Activated CD4-positive, alpha-beta T cell treated with anti-CD3 and anti-CD28 coated beads for 48 hours (primary cell): ENCODE data around the gene OR52I1.

ENCODE experiments used
- DNase-seq: peaks from one replicate; pipeline ENCODE4 v3.0.0-alpha.2; 2020

The OR52I1 gene, protein sequence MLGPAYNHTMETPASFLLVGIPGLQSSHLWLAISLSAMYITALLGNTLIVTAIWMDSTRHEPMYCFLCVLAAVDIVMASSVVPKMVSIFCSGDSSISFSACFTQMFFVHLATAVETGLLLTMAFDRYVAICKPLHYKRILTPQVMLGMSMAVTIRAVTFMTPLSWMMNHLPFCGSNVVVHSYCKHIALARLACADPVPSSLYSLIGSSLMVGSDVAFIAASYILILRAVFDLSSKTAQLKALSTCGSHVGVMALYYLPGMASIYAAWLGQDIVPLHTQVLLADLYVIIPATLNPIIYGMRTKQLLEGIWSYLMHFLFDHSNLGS

DNA sequence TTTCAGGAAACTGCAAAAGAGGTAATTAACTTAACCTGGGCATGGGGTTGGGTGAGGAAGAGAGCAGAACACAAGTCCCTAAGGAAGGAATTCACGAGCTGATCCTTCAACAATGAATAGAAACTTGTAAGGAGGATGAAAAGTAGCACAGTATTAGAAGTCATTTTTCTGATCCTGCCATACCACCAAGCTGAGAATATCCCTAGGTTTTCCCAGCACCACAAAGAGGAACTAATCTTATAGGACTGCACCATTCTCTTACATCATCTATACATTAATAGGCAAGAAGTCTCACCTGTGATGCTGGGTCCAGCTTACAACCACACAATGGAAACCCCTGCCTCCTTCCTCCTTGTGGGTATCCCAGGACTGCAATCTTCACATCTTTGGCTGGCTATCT is at the start of gene OR52I1:
OR52I1 (plus strand) TSS at position 301 of the 400 bp plus-strand sequence; CDS start at position 301, 0 bp downstream.
- no peak for DNase-seq

DNA sequence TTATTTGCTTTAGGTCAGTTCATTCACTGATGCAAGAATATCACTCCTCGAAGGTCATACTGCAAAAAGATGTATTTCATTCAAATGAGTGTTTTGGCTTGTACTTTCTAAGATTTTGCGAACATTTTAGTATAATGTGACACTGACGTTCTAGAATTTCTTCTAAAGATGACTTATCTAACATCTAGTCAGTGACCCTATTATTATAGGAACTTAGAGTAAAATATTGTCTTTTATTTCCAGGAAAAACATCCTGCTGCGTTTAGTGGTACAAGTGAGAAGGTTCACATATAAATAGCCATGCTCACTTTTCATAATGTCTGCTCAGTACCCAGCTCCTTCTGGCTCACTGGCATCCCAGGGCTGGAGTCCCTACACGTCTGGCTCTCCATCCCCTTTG is 48.9 kb upstream of the OR52I1 start, which contains the start of gene OR52M1:
OR52M1 (plus strand) TSS at position 301 of the 400 bp plus-strand sequence; CDS start at position 301, 0 bp downstream.
- no peak for DNase-seq

DNA sequence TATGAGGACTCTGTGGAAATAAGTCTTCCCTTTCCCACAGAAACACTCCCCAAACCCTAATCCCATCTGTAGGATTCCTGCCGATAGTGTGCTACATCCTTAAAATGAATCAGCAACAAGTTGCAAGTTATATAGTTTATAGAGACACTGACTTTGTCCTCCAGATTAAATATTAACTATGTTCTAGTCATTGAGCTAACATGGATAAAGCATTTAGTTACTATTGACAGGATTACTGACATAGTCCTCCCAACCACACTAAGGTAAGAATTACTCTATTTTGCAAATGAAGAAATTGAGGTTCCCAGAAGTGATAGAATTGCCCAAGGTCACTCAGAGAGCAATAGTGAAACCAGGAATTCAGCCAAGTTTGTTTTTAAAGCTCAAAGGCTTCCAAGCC is 47.0 kb upstream of the OR52I1 start:
- no peak for DNase-seq

DNA sequence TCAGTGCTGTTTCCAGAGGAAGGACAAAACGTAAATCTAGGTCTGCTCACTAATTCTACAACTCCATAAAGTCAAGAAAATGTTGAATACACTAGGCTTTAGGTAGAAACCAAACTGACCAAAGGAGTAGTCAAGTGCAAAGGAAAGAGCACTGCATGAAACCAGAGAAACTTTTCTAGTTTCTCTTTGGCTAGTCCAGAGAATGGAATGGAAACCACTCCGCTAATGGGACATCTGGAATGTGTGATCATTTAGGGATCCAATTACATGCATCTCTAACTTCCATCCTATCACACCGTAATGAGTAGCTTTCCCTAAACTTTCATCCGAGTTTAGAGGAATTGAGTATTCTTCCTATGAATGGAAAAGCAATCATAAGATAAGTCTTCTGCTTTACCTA is 46.4 kb upstream of the OR52I1 start:
- no peak for DNase-seq

DNA sequence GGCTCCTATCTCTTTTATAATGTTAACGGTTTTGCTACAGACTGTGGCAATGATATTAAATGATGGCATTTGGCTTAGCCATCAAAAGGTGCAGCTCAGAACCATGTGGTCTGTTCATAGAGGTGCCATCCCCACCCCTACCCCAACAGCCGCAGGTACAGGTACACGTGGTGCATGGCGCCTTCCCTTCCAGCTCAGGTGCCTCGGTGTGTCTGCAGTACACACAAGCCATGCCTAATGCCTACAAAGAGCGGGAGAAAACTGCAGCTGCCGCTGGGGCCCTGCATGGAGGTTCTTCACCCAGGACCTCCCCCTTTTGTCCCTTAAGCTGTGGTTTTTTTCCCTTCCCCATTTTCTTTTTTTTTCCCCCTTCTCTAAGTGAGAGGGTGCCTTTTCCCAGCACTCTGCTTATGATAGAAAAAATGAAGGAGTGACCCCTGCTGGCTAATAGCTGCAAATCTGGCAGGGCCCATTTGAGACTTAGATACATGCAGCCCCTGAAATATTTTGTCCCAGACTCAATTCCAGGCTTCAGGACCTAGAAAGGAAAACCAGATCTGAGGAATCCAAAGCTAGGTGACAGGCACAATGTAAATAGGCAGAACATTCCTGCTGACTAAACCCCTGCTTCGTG is 42.4 kb upstream of the OR52I1 start:
- DNase-seq: peak; percentile 4

DNA sequence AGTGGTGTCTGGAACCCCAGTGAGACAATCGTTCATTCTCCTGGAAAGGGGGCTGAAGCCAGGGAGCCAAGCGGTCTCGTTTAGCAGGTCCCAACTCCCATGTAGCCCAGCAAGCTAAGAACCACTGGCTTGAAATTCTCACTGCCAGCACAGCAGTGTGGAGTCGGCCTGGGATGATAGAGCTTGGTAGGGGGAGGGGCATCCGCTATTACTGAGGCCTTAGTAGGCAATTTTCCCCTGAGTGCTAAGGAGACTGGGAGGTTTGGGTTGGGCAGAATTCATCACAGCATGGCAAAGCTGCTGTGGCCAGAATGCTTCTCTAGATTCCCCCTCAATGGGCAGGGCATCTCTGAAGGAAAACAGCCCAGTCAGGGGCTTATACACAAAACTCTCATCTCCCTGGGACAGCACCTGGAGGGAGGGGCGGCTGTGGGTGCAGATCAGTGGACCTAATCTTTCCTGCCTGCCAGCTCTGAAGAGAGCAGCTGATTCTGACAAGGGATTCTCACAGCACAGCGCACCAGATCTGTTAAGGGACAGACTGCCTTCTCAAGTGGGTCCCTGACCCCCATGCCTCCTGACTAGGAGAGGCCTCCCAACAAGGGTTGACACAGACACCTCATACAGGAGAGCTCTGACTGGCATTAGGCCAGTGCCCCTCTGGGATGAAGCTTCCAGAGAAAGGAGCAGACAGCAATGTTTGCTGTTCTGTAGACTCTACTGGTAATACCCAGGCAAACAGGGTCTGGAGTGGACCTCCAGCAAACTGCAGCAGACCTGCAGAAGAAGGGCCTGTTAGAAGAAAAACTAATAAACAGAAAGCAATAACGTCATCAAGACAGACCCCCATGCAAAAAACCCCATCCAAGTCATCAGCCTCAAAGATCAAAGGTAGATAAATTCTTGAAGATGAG is 34.1 kb upstream of the OR52I1 start:
- no peak for DNase-seq

DNA sequence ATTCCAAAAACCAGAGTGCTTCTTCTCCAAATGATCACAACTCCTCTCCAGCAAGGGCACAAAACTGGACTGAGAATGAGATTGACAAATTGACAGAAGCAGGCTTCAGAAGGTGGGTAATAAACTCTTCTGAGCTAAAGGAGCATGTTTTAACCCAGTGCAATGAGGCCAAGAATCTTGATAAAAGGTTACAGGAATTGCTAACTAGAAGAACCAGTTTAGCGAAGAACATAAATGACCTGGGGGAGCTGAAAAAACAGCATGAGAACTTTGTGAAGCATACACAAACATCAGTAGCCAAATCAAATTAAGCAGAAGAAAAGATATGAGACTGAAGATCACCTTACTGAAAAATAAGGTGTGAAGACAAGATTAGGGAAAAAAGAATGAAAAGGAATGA is 33.4 kb upstream of the OR52I1 start:
- no peak for DNase-seq

DNA sequence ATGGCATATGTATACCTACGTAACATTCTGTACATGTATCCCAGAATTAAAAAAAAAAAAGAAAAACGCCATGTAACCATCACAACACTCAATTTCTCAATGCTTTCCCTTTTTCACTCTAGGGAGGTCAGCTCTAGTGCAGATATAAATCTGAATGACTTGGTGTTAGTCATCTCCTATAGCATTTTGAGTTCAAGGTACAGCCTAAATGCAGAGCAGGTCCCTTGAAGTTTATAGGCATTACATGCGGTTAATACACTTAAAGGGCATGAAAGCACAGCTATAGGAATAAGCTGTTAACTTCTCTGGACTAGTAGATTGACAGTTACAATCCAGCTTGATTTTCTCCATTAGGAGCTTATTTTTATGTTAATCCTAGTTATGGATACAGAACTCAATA is 28.5 kb upstream of the OR52I1 start:
- DNase-seq: no peak

DNA sequence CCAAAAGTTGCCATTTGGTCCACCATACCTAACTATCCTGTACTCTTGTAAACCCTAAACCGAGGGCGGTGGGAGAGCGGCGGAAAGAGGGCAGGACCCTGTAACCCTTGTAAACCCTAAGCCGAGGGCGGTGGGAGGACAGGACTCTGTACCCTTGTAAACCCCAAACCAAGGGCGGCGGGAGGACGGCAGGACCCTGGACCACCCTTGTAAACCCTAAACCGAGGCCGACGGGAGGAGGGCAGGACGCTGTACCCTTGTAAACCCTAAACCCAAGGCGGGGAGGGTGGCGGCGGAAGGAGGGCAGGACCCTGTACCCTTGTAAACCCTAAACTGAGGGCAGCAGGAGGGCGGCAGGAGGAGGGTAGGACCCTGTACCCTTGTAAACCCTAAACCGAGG is 24.8 kb upstream of the OR52I1 start:
- DNase-seq: no peak

DNA sequence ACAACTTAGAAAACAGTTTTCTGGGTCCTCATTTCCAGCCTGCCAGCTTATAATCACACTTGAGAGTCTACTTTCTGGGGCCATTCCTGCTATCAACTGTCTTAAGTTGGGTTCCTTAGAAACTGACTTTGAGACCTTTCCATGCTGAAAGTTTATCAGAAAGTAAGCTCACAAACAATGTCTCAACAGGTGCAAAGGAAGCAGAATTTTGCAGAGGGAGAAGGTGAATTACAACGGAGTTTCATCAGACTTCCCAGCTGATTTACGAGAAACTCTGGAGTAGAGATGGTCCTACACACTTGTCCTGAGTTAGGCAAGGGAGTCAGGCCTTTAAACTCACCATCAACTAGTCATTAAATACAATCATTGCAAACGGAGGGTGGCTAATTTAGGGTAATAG is 17.0 kb upstream of the OR52I1 start:
- DNase-seq: no peak

DNA sequence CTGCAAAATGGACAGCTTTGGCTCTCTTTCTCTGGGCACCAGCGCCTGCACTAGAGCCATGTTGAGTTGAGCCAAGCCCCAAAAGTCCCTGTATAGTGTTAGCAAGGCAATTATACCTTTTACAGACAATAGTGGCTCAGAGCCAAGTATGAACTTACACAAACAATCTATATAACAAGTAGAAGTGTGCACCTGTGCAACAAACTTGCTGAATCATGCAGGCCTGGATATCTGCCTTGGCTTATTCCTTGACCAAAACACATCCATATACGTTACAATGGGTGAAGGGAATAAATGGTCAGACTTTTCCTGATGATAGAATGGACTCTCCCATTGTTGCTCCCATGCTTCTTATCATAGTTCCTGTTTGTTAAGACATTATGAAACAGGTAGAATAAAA is 16.1 kb upstream of the OR52I1 start:
- no peak for DNase-seq

DNA sequence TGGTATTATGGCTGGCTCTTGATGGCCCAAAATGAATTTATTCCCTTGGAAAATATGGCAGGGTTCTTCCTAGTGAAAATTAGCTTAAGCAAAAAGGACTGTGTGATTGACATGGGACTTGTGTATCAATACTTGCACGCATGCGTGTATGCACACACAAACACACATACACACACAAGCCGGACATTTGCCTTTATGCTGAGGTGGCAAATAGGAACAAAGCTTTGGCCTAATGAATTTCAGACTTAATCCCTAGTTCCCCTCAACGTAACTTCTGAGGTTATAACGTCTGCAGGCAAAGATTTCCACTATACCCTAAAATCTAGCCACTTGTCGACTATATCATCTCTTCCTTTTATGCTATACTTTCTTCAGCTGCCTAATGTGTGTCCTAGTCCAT is 15.2 kb upstream of the OR52I1 start:
- DNase-seq: no peak

DNA sequence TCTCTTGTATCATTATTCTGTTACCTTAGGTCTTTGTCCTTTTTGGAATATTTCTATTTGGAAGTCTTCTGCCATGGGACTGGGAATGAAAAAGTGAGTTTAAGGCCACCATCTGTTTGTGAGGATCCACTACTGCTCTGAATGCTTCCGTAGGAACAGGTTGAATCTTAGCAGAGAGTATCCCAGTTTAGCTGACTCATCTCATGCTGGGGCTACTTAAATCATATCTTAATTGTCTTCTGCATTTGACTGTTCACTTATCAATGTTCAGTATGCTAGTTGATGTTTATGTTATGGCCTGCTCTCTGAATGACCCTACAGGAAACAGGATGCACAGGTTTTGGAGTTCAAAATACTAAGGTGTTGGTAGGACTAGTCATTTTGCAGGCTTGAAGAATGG is 13.7 kb upstream of the OR52I1 start:
- no peak for DNase-seq

DNA sequence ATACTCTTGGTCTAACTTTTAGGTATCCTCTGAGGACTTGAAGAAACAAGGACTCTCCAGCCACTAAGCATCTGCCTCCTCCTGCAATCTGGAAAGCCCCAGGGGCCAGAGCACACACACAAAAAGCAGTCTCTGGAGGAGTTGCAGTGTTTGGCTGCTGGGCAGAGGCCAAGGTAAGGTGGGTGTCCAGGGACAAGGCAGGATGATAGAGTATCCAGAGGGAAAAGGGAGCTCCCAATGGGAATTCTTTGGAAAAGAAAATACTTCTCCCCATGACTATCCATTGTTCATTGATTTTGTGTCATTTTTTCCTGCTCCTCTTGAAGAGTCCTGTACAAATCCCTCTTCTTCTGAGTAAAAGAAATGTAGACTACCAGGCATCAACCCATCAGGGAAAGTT is 12.4 kb upstream of the OR52I1 start, which contains the start of gene OR52I2:
OR52I2 (plus strand) TSS at position 301 of the 400 bp plus-strand sequence.
- no peak for DNase-seq

DNA sequence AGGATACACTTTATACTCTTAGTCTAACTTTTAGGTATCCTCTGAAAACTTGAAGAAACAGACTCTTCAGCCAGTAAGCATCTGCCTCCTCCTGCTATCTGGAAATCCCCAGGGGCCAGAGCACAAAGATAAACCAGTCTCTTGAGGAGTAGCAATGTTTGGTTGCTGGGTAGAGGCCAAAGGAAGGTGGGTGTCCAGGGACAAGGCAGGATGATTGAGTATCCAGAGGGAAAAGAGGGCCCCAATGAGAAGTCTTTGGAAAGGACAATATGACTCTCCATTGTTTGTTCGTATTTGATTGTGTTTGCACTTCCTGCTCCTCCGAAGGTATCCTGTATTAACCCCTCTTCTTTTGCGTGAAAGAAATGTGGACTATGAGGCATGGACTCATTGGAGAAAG is 4.8 kb upstream of the OR52I1 start:
- DNase-seq: no peak

DNA sequence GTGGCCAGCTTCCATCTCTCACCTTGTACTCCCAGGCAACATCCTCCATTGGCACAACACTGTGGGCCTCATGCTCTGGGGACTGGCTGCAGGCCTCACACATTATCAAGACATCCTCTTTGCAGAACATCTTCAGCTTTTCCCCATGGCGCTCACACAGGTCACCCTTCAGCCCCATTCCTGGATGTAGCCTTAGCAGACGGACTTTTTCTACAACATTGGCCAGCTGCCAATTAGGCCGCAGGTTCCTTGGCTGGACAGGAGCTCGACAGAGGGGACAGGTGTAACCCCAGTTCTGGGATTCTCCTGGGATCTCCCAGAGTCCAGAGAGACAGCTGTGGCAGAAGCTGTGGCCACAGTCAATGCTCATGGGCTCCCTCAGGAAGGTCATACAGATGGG is 11.2 kb downstream of the OR52I1 start:
- no peak for DNase-seq

DNA sequence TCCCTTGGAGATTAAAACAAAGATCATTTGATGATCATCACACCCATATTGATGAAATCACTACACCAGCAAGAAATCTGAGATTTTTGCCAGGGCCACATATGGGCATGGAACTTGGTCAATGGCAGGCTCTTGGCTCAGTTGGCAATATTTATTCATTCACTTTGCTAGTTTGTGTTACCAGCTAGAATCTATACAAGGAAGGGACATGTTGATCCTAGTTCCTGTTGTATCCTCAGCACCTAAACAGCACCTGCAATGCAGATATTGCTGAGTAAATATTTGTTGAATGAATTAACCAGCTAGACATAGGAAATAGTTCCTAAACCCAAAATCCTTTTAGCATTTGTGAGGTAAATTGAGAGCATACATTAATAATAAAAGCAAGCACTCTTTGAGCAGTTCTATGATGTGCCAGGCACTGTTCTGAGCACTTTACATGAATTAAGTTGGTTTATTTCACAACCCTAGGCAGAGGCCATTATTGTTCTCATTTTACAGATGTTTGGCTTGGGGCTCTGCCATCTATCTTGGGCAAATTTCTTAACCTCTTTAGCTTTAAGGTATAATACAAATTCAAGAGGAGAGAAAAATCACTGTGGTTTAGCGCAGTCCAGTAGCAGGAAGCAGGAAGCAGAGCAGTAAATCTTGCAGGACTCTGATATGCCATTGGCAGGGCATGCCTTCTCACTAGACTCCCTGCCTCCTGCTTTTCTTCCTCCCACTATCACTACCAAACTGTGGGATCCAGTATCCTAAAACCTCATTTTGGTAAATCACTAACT is 12.6 kb downstream of the OR52I1 start:
- DNase-seq: no peak

DNA sequence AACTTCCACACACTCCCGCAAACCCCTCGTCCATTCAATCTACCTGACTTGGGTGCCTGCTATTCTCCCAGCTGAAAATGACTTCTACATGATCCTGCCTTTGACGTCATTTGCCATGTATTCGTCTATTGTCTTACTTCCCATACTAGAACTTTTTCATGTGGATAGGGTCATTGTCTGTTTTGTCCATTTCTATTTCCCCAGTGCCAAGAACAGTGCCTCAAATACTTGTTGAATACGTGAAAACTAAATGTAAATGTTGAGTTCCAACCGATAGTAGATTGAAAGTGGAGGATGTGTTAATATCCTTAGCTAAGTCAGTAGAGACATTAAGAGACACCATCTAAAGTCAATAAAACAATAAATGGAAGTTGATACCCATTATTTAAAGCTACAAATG is 13.3 kb downstream of the OR52I1 start:
- DNase-seq: no peak

DNA sequence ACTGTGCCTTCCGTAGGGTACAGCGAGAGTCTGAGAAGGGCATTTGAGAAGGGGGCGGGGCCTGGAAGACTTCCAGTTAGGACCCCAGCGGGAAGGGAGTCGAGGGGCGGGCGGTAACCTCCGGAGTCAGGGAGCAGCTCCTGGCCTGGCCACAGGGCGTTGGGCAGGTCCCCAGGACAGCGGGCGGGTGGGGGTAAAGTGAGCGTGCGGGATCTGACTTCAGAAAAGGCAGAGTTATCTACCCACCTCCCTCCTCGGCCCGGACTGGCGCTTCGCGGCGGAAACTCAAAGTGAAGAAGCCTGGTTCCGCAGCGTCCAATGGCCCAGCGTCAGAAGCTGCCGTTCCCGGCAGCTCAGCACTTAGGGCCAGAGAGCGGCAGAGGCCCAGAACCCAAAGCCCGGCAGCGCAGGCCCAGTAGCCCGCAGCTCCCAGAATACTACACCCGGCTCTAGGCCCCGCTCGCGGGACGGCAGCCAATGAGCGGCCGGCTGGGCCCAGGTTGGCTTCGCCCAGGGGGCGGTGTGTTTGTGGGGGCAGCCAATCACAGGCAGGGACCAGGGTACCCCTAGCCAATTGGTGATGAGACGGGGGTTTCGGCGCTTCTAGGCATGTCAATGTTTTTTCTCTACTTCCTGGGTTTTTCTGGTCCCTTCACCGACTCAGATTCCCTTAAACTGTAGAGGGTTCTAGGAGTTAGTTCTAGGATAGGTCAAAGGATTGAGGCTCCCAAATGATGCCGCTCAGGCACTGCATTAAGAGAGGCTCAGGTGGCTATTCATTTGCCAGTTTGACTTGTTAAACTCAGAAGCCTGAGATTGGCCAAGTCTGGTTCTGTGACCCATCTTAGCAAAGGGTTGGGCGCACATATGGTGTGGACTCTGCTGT is 14.2 kb downstream of the OR52I1 start, which contains the start of gene TRIM68:
TRIM68 (minus strand) TSS at position 451 of the 886 bp plus-strand sequence. CDS start 2,727 bp downstream, outside the sequence.
- DNase-seq: peak; percentile 96

DNA sequence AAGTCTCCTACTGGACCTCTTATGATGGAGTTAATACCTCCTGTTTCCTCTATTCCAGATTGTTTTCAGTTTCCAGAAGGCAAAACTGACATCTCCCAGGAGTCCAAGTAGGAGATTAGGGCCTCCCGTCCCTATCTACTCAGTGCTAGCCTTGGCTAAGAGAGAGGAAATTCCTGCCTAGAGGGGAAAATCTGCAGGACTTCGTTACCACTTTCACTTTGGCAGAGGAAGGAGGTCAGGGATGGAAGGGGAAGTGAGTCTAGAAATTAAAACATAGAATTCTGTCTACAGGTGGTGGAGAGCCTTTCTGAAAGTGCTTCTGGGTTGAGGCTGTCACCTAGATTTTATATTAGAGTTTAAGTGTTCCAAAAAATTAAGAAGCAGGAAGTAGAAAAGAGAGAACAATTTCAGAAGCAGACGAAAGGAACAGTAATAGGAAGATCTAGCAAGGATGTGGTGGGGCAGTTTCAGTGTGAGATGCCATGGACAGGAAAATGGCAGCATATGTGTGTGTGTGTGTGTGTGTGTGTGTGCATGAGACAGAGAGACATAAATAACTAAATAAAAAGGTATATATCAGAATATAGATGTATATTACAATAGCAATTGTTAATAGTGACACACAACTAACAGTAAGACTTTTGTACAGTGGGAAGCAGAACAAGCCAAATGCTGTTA is 16.6 kb downstream of the OR52I1 start:
- DNase-seq: peak; percentile 21

DNA sequence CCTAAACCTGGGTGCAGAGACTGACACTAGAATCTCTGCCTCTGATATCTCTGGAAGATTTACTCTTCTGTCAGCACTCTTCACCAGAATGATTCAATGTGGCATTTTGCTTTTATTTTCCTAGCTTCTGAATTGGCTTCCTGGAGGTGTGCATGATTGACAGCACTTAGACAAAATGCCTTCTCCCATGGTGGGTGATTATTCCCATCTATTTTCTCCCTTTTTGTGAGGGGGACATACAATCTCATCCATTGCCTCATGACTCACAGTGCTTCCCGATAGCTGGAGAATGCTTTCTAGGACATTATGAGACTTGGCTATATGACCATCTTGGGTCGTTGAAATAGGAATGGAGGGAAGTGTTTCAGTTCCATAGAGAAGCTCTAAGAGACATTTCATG is 18.1 kb downstream of the OR52I1 start:
- DNase-seq: no peak
